ENCODE results near the gene TANC1.

TANC1 gene

GRCh38 chr2:159262904-159263303 is 294.5 kb downstream of the TANC1 start:
- H3K36me3 Mint-ChIP-seq (ENCODE audit: low read depth), result no peaks in the 10 kb centered on the region

GRCh38 chr2:159265171-159265576 is 296.7 kb downstream of the TANC1 start:
- no peak overlapping the region for H3K27ac Mint-ChIP-seq
- H3K36me3 Mint-ChIP-seq (ENCODE audit: low read depth), result peaks cover 4% of the 10 kb centered on the region
- H3K27me3 Mint-ChIP-seq (ENCODE audit: low read depth), result no peaks in the 10 kb centered on the region
- no peaks in the 10 kb centered on the region for H3K4me1 Mint-ChIP-seq (ENCODE audit: low read depth)
- no peaks in the 10 kb centered on the region for H3K9me3 Mint-ChIP-seq
- H3K4me3 Mint-ChIP-seq, result no peak overlapping the region

More at GRCh38 chr2:159262904-159263303, 294.5 kb downstream of the TANC1 start:
- Mint-ChIP-seq H3K9me3 (no peaks in the 10 kb centered on the region), H3K4me3 (no peak overlapping the region), H3K27ac (no peak overlapping the region), H3K4me1 (ENCODE audit: low read depth) (no peaks in the 10 kb centered on the region), H3K27me3 (ENCODE audit: low read depth) (no peaks in the 10 kb centered on the region)

- no peaks in the 10 kb centered on the region for H3K4me1 Mint-ChIP-seq (ENCODE audit: low read depth)
- H3K4me3 Mint-ChIP-seq, result no peak overlapping the region
- H3K27me3 Mint-ChIP-seq (ENCODE audit: low read depth), result no peaks in the 10 kb centered on the region
- no peaks in the 10 kb centered on the region for H3K9me3 Mint-ChIP-seq
- H3K27ac Mint-ChIP-seq, result no peak overlapping the region
- peaks cover 8% of the 10 kb centered on the region for H3K36me3 Mint-ChIP-seq (ENCODE audit: low read depth)
These were observed 298.1 kb downstream of the TANC1 start for GRCh38 chr2:159266554-159266953.

DNA sequence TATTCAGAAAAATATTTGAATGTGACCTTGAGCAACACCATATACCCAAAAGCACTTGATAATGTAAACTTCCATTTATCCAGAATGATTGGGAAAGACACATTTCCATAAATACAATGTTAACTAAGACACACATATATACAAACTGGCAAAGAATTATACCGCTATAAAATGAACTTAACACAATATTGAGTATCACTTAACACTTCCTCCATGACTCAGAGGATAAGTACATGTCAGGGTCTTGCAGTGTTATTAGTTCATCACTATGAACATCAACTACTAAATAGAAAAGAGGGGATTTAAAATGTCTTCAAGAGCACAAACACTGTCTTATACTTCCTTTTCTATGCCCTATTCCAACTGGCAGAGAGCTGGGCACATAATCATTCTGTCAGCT is 299.5 kb downstream of the TANC1 start:
- H3K4me3 Mint-ChIP-seq, result no peak overlapping the region
- no peaks in the 10 kb centered on the region for H3K27me3 Mint-ChIP-seq (ENCODE audit: low read depth)
- H3K27ac Mint-ChIP-seq, result no peak overlapping the region
- no peaks in the 10 kb centered on the region for H3K4me1 Mint-ChIP-seq (ENCODE audit: low read depth)
- no peaks in the 10 kb centered on the region for H3K9me3 Mint-ChIP-seq
- H3K36me3 Mint-ChIP-seq (ENCODE audit: low read depth), result peaks cover 8% of the 10 kb centered on the region

DNA sequence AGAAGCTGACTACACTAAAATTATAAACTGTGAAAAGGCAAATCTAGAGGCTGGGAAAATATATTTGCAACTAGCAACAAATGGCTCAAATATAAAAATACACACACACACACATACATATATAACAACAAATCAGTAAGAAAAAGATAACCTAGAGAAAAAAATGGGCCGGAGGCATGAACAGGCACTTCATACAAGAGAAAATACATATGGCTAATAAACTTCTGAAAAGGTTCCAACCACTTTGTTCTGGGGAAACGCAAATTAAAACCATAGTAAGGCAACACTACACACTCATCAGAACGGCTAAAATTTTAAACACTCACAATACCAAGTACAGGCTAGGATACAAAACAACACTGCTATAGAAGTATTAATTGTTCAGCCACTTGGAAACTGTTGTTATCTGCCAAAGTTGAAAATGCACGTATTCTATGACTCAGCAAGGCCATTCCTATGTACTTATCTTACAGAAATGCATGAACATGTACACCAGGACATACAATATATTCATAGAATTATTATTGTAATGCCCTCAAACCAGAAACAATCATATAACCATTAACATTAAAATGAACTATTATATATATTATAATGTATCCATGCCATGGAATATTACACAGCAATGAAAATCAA is 302.4 kb downstream of the TANC1 start:
- Mint-ChIP-seq H3K9me3 (no peaks in the 10 kb centered on the region), H3K27ac (no peak overlapping the region), H3K36me3 (ENCODE audit: low read depth) (peaks cover 10% of the 10 kb centered on the region), H3K27me3 (ENCODE audit: low read depth) (no peaks in the 10 kb centered on the region), H3K4me3 (no peak overlapping the region), H3K4me1 (ENCODE audit: low read depth) (peaks cover 5% of the 10 kb centered on the region)

DNA sequence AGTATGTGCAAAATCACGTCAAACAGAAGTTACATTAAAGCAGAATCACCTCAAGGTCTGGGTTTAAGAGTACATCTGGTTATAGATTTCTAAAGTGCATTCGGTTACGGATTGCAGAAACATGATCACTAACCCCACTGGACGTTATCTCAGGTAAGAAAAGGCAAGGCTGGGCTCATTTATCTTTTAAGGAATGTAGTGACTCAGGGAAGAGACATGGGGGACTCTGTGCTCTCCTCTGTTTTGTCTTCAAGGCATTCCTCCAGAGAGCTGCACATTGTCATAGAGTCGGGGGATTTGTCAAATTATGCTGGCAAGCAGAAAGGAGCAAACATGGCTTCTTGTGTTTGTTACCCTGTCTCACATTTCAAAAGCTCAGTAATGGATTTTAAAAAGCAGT is 303.7 kb downstream of the TANC1 start:
- no peak overlapping the region for H3K27ac Mint-ChIP-seq
- no peaks in the 10 kb centered on the region for H3K27me3 Mint-ChIP-seq (ENCODE audit: low read depth)
- H3K4me1 Mint-ChIP-seq (ENCODE audit: low read depth), result peaks cover 5% of the 10 kb centered on the region
- peaks cover 10% of the 10 kb centered on the region for H3K36me3 Mint-ChIP-seq (ENCODE audit: low read depth)
- H3K9me3 Mint-ChIP-seq, result no peaks in the 10 kb centered on the region
- H3K4me3 Mint-ChIP-seq, result no peak overlapping the region

DNA sequence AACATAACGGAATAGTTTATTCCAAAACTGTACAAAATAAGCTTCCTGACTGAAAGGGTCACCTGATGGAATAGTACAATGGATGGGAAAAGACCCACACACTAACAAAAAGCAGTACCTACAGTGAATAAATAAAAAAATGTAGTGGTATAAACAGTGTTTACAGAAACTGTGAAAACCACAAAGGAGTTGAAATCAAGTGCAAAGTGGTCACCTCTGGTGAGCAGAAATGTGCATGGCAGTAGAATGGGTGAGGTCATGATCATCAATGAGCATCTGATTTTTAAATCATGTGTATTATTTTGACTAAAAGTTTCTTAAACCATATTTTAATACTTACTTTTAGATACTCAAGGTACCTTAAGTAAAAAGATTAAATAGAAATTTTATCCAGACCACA is 306.7 kb downstream of the TANC1 start:
- H3K27ac Mint-ChIP-seq, result no peak overlapping the region
- H3K36me3 Mint-ChIP-seq (ENCODE audit: low read depth), result peaks cover 6% of the 10 kb centered on the region
- no peaks in the 10 kb centered on the region for H3K27me3 Mint-ChIP-seq (ENCODE audit: low read depth)
- H3K9me3 Mint-ChIP-seq, result no peaks in the 10 kb centered on the region
- no peak overlapping the region for H3K4me3 Mint-ChIP-seq
- peaks cover 5% of the 10 kb centered on the region for H3K4me1 Mint-ChIP-seq (ENCODE audit: low read depth)

- Mint-ChIP-seq H3K4me3 (no peak overlapping the region), H3K36me3 (ENCODE audit: low read depth) (peaks cover 1% of the 10 kb centered on the region), H3K4me1 (ENCODE audit: low read depth) (peaks cover 5% of the 10 kb centered on the region), H3K9me3 (no peaks in the 10 kb centered on the region), H3K27ac (no peak overlapping the region), H3K27me3 (ENCODE audit: low read depth) (no peaks in the 10 kb centered on the region)
These were observed 311.3 kb downstream of the TANC1 start for GRCh38 chr2:159279700-159280099.

GRCh38 chr2:159281002-159281401 is 312.6 kb downstream of the TANC1 start:
- no peak overlapping the region for H3K27ac Mint-ChIP-seq
- no peaks in the 10 kb centered on the region for H3K9me3 Mint-ChIP-seq
- H3K36me3 Mint-ChIP-seq (ENCODE audit: low read depth), result no peaks in the 10 kb centered on the region

More at GRCh38 chr2:159281002-159281401, 312.6 kb downstream of the TANC1 start:
- Mint-ChIP-seq H3K27me3 (ENCODE audit: low read depth) (no peaks in the 10 kb centered on the region), H3K4me1 (ENCODE audit: low read depth) (peaks cover 3% of the 10 kb centered on the region), H3K4me3 (no peak overlapping the region)

Measured in T-helper 1 cell treated with Interleukin-12 subunit alpha and Interleukin-12 subunit beta and Interleukin-4 antibody, amounts not matched to agents 30 μg/mL and 1 μg/mL, for 36 hours (primary cell).